Measurements from ENCODE around the gene EGLN1.

- no peak for TF ChIP-seq CTCF (IDR thresholded peaks at IDR 0.05)
- no peak for TF ChIP-seq POLR2A (IDR thresholded peaks at IDR 0.05)
These were observed 3.1 kb upstream of the EGLN1 start for GRCh38 chr1:231424950-231425805.
